ENCODE results near the gene GORASP1.
A peak's percentile ranks its signal among the peaks of the same experiment; 100 is the strongest.

The GORASP1 gene

GRCh38 chr3:39141171-39141995, 34.0 kb upstream of the GORASP1 start:
- DNase-seq (ENCODE audit: low read depth): no peak

- DNase-seq (ENCODE audit: low read depth): no peak
These were observed 33.0 kb upstream of the GORASP1 start for GRCh38 chr3:39140341-39140971.

GRCh38 chr3:39139442-39139841, 32.0 kb upstream of the GORASP1 start:
- DNase-seq (ENCODE audit: low read depth): no peak

GRCh38 chr3:39138804-39139415, 31.5 kb upstream of the GORASP1 start:
- no peak for DNase-seq (ENCODE audit: low read depth)

GRCh38 chr3:39137991-39138803, 30.8 kb upstream of the GORASP1 start:
- DNase-seq (ENCODE audit: low read depth): no peak

GRCh38 chr3:39137435-39137936, 30.1 kb upstream of the GORASP1 start:
- no peak for DNase-seq (ENCODE audit: low read depth)

- no peak for DNase-seq (ENCODE audit: low read depth)
These were observed 29.4 kb upstream of the GORASP1 start for GRCh38 chr3:39136533-39137434.

GRCh38 chr3:39135170-39135805, 27.9 kb upstream of the GORASP1 start:
- DNase-seq (ENCODE audit: low read depth): no peak

- no peak for DNase-seq (ENCODE audit: low read depth)
These were observed 26.9 kb upstream of the GORASP1 start for GRCh38 chr3:39134305-39134704.

- DNase-seq (ENCODE audit: low read depth): no peak
These were observed 26.4 kb upstream of the GORASP1 start for GRCh38 chr3:39133822-39134221.

- no peak for DNase-seq (ENCODE audit: low read depth)
These were observed 25.7 kb upstream of the GORASP1 start for GRCh38 chr3:39133093-39133490.

GRCh38 chr3:39132096-39133092, 25.0 kb upstream of the GORASP1 start:
- no peak for DNase-seq (ENCODE audit: low read depth)

GRCh38 chr3:39130693-39131265, 23.4 kb upstream of the GORASP1 start:
- no peak for DNase-seq (ENCODE audit: low read depth)

- DNase-seq (ENCODE audit: low read depth): no peak
These were observed 22.6 kb upstream of the GORASP1 start for GRCh38 chr3:39130026-39130425.

GRCh38 chr3:39128951-39129350, 21.5 kb upstream of the GORASP1 start:
- DNase-seq (ENCODE audit: low read depth): no peak

GRCh38 chr3:39127908-39128304, 20.5 kb upstream of the GORASP1 start:
- DNase-seq (ENCODE audit: low read depth): no peak

- DNase-seq (ENCODE audit: low read depth): no peak
These were observed 20.0 kb upstream of the GORASP1 start for GRCh38 chr3:39127269-39127907.

- peak; percentile 45 for DNase-seq (ENCODE audit: low read depth)
These were observed 19.2 kb upstream of the GORASP1 start for GRCh38 chr3:39126532-39127071.

Measured in fibroblast of gingiva (primary cell).